Neural progenitor cell (in vitro differentiated cells): Measurements from ENCODE around the gene MS4A2. TPM values are rescaled to one million over a fixed set of nuclear protein-coding genes. Genes with fewer than 3 reads are reported as not detected.

Experiments
- DNase-seq: peaks from one replicate; pipeline ENCODE4 v3.0.0-alpha.2; 2016; ENCODE audit warnings: low spot score
- H2AFZ ChIP-seq: fragments of 200-600 bp; sonication (generic); replicated peaks from 2 replicates; pipeline ENCODE4 v1.6.1; 2016; ENCODE audit warnings: antibody characterized with exemption
- H3F3A ChIP-seq: fragments of 200-600 bp; sonication (generic); 2 replicates; pipeline ENCODE4 v1.6.1; 2016; ENCODE audit warnings: antibody characterized with exemption, low read depth
- H3K27ac ChIP-seq: fragments of 200-600 bp; sonication (generic); 2 replicates; pipeline ENCODE4 v1.5.1; 2016; ENCODE audit warnings: mild to moderate bottlenecking
- H3K27me3 ChIP-seq: fragments of 200-600 bp; sonication (generic); 2 replicates; pipeline ENCODE4 v1.6.1; 2016; ENCODE audit warnings: mild to moderate bottlenecking, moderate library complexity
- H3K36me3 ChIP-seq: fragments of 200-600 bp; sonication (generic); 2 replicates; pipeline ENCODE4 v1.5.1; 2016
- H3K4me1 ChIP-seq: fragments of 200-600 bp; sonication (generic); 2 replicates; pipeline ENCODE4 v1.6.1; 2016; ENCODE audit warnings: mixed run types
- H3K4me2 ChIP-seq: fragments of 200-600 bp; sonication (generic); 2 replicates; pipeline ENCODE4 v1.6.1; 2016
- H3K4me3 ChIP-seq: fragments of 200-600 bp; sonication (generic); 2 replicates; pipeline ENCODE4 v1.5.1; 2016
- H3K79me2 ChIP-seq: fragments of 200-600 bp; sonication (generic); 2 replicates; pipeline ENCODE4 v1.6.1; 2016; ENCODE audit warnings: low read depth
- H3K9ac ChIP-seq: fragments of 200-600 bp; sonication (generic); 2 replicates; pipeline ENCODE4 v1.6.1; 2016
- H3K9me3 ChIP-seq: fragments of 200-600 bp; sonication (generic); 2 replicates; pipeline ENCODE4 v1.5.1; 2016; ENCODE audit warnings: low read depth
- H4K20me1 ChIP-seq: fragments of 200-600 bp; sonication (generic); 2 replicates; pipeline ENCODE4 v1.6.1; 2016; ENCODE audit warnings: low read depth
- H3K27ac Mint-ChIP-seq: 3 replicates; pipeline ENCODE4 v1.8.0; 2021; ENCODE audit warnings: mixed read lengths
- H3K27me3 Mint-ChIP-seq: 2 replicates; pipeline ENCODE4 v1.8.0; 2022; ENCODE audit warnings: low read depth, mild to moderate bottlenecking, inconsistent platforms, moderate library complexity, mixed read lengths; ENCODE audit not compliant: insufficient read depth
- H3K36me3 Mint-ChIP-seq: 3 replicates; pipeline ENCODE4 v1.8.0; 2021; ENCODE audit warnings: mixed read lengths
- H3K4me1 Mint-ChIP-seq: 3 replicates; pipeline ENCODE4 v1.8.0; 2021; ENCODE audit warnings: mixed read lengths
- H3K4me3 Mint-ChIP-seq: 3 replicates; pipeline ENCODE4 v1.8.0; 2021; ENCODE audit warnings: mild to moderate bottlenecking, moderate library complexity, mixed read lengths
- H3K9me3 Mint-ChIP-seq: 3 replicates; pipeline ENCODE4 v1.8.0; 2020; ENCODE audit warnings: mixed read lengths
- CTCF ChIP-seq: fragments of 200-600 bp; sonication (generic); IDR thresholded peaks from 2 replicates; pipeline ENCODE4 v1.5.1; 2017; ENCODE audit warnings: antibody characterized with exemption, mild to moderate bottlenecking
- EZH2 ChIP-seq: fragments of 200-600 bp; sonication (generic); IDR thresholded peaks from 2 replicates; pipeline ENCODE4 v1.6.1; 2017; ENCODE audit warnings: antibody characterized with exemption, mild to moderate bottlenecking, moderate library complexity
- EZH2phosphoT487 ChIP-seq: fragments of 200-600 bp; sonication (generic); IDR thresholded peaks from 2 replicates; pipeline ENCODE4 v1.6.1; 2017; ENCODE audit warnings: antibody characterized with exemption
- total RNA-seq: library from RNA; depleted of rRNA; stranded (reverse); fragments of >200 nt; gene quantifications from 2 replicates; pipeline ENCODE4 v1.2.3, GENCODE V29; 2015; ENCODE audit warnings: low replicate concordance

The MS4A2 gene
- total RNA-seq, 1 donor from 2014 or later: not detected

- no peaks in the 10 kb centered on the region for H3F3A ChIP-seq
- no peaks in the 10 kb centered on the region for H3K9me3 ChIP-seq
- Mint-ChIP-seq H3K36me3 (no peaks in the 10 kb centered on the region), H3K27me3 (no peaks in the 10 kb centered on the region), H3K4me3 (no peak overlapping the region), H3K27ac (no peak overlapping the region), H3K9me3 (no peaks in the 10 kb centered on the region), H3K4me1 (no peaks in the 10 kb centered on the region)
- no peak overlapping the region for H3K4me3 ChIP-seq
- no peak overlapping the region for H3K9ac ChIP-seq
- no peaks in the 10 kb centered on the region for H3K79me2 ChIP-seq
- no peak overlapping the region for H3K4me2 ChIP-seq
- no peaks in the 10 kb centered on the region for H3K36me3 ChIP-seq
- H4K20me1 ChIP-seq: no peaks in the 10 kb centered on the region
- DNase-seq: no peak
- no peak for TF ChIP-seq EZH2phosphoT487
- TF ChIP-seq CTCF: no peak
- TF ChIP-seq EZH2: no peak
- no peak overlapping the region for H3K27ac ChIP-seq
- no peak overlapping the region for H2AFZ ChIP-seq
- no peaks in the 10 kb centered on the region for H3K4me1 ChIP-seq
- no peaks in the 10 kb centered on the region for H3K27me3 ChIP-seq
Measured at GRCh38 chr11:60095477-60096120, 7.1 kb downstream of the MS4A2 start.

- no peaks in the 10 kb centered on the region for H3K36me3 Mint-ChIP-seq
- H3K9me3 ChIP-seq: no peaks in the 10 kb centered on the region
- no peaks in the 10 kb centered on the region for H3F3A ChIP-seq
- no peaks in the 10 kb centered on the region for H3K79me2 ChIP-seq
- no peak overlapping the region for H3K27ac Mint-ChIP-seq
- H3K4me1 ChIP-seq: no peaks in the 10 kb centered on the region
- H3K4me3 Mint-ChIP-seq: no peak overlapping the region
- no peak overlapping the region for H3K27ac ChIP-seq
- no peak overlapping the region for H3K4me2 ChIP-seq
- H3K36me3 ChIP-seq: no peaks in the 10 kb centered on the region
- no peak for TF ChIP-seq EZH2
- TF ChIP-seq CTCF: no peak
- no peak for TF ChIP-seq EZH2phosphoT487
- no peak overlapping the region for H2AFZ ChIP-seq
- no peaks in the 10 kb centered on the region for H3K9me3 Mint-ChIP-seq
- no peak overlapping the region for H3K4me3 ChIP-seq
- H3K27me3 Mint-ChIP-seq: no peaks in the 10 kb centered on the region
- no peaks in the 10 kb centered on the region for H4K20me1 ChIP-seq
- no peak for DNase-seq
- no peaks in the 10 kb centered on the region for H3K27me3 ChIP-seq
- no peaks in the 10 kb centered on the region for H3K4me1 Mint-ChIP-seq
- H3K9ac ChIP-seq: no peak overlapping the region
Measured at GRCh38 chr11:60097189-60097588, 8.7 kb downstream of the MS4A2 start.

- TF ChIP-seq EZH2 (no peak), EZH2phosphoT487 (no peak), CTCF (no peak)
- H3K36me3 ChIP-seq: no peaks in the 10 kb centered on the region
- H3K9me3 ChIP-seq: no peaks in the 10 kb centered on the region
- H4K20me1 ChIP-seq: no peaks in the 10 kb centered on the region
- H3K27ac Mint-ChIP-seq: no peak overlapping the region
- no peaks in the 10 kb centered on the region for H3K4me1 ChIP-seq
- H2AFZ ChIP-seq: no peak overlapping the region
- no peaks in the 10 kb centered on the region for H3K27me3 ChIP-seq
- peaks cover 2% of the 10 kb centered on the region for H3K27me3 Mint-ChIP-seq
- H3K27ac ChIP-seq: no peak overlapping the region
- no peak overlapping the region for H3K9ac ChIP-seq
- no peaks in the 10 kb centered on the region for H3K36me3 Mint-ChIP-seq
- H3K4me3 Mint-ChIP-seq: no peak overlapping the region
- no peaks in the 10 kb centered on the region for H3K9me3 Mint-ChIP-seq
- no peaks in the 10 kb centered on the region for H3K4me1 Mint-ChIP-seq
- DNase-seq: no peak
- no peaks in the 10 kb centered on the region for H3F3A ChIP-seq
- no peaks in the 10 kb centered on the region for H3K79me2 ChIP-seq
- H3K4me2 ChIP-seq: no peak overlapping the region
- no peak overlapping the region for H3K4me3 ChIP-seq
Measured at GRCh38 chr11:60098508-60098907, 10.0 kb downstream of the MS4A2 start.
